CD14-positive monocyte (primary cell): ENCODE results near the gene EIPR1. TPM values are rescaled to one million over a fixed set of nuclear protein-coding genes. Genes with fewer than 3 reads are reported as not detected.

Experiments used
- DNase-seq, 3 donors: peaks; one replicate each; pipeline ENCODE4 v3.0.0-alpha.2; 2011 to 2022
- H2AFZ ChIP-seq: 2 replicates; pipeline ENCODE4 v1.6.0; 2012; ENCODE audit warnings: mild to moderate bottlenecking, low read depth, low read length, inconsistent platforms; ENCODE audit not compliant: insufficient read depth, poor library complexity, severe bottlenecking
- H3K27ac ChIP-seq, 2 donors: 1 replicate in 1 of 2; 2 replicates in 1 of 2; pipeline ENCODE4 v1.5.1; 2012 to 2013; ENCODE audit warnings: low read length in 2 of 2, control low read depth in 1 of 2, inconsistent platforms in 1 of 2, low read depth in 1 of 2, mild to moderate bottlenecking in 1 of 2
- H3K27me3 ChIP-seq, 2 donors: one replicate each; pipeline versions ENCODE4 v1.6.0 to v1.6.1; 2011 to 2013; ENCODE audit warnings: low read length in 2 of 2; ENCODE audit not compliant: control insufficient read depth in 2 of 2, insufficient read depth in 2 of 2
- H3K36me3 ChIP-seq, 2 donors: replicated peaks in 1 of 2; 1 replicate in 1 of 2; 2 replicates in 1 of 2; pipeline versions ENCODE4 v1.5.1 to v1.6.1; 2012 to 2013; ENCODE audit warnings: low read length in 2 of 2, control low read depth in 1 of 2, inconsistent platforms in 1 of 2, mild to moderate bottlenecking in 1 of 2; ENCODE audit not compliant: insufficient read depth in 2 of 2, control insufficient read depth in 1 of 2
- H3K4me1 ChIP-seq, 2 donors: 1 replicate in 1 of 2; 2 replicates in 1 of 2; pipeline versions ENCODE4 v1.5.1 to v1.6.1; 2012 to 2013; ENCODE audit warnings: low read length in 2 of 2, control low read depth in 1 of 2, inconsistent platforms in 1 of 2, mild to moderate bottlenecking in 1 of 2, moderate library complexity in 1 of 2; ENCODE audit not compliant: insufficient read depth in 2 of 2, control insufficient read depth in 1 of 2
- H3K4me2 ChIP-seq: replicated peaks from 2 replicates; pipeline ENCODE3; 2012; ENCODE audit warnings: low read length, moderate library complexity, mild to moderate bottlenecking; ENCODE audit not compliant: poor library complexity, severe bottlenecking; ENCODE audit errors: extremely low read depth
- H3K4me3 ChIP-seq, 3 experiments: fragments of 200-600 bp in 1 of 3; sonication (generic) in 1 of 3; replicated peaks in 1 of 3; 1 replicate in 2 of 3; 2 replicates in 1 of 3; pipeline ENCODE4 v1.5.1; 2011 to 2013; ENCODE audit warnings: low read length in 3 of 3, mild to moderate bottlenecking in 3 of 3, control low read depth in 2 of 3, low read depth in 2 of 3, inconsistent platforms in 1 of 3, moderate library complexity in 1 of 3
- H3K79me2 ChIP-seq: 2 replicates; pipeline ENCODE4 v1.6.0; 2012; ENCODE audit warnings: mild to moderate bottlenecking, control low read depth, inconsistent platforms, low read length, moderate library complexity; ENCODE audit not compliant: insufficient read depth
- H3K9ac ChIP-seq: 2 replicates; pipeline ENCODE4 v1.6.0; 2017; ENCODE audit warnings: low read length, mild to moderate bottlenecking; ENCODE audit not compliant: insufficient read depth, poor library complexity, severe bottlenecking
- H3K9me3 ChIP-seq, 2 donors: replicated peaks in 1 of 2; 1 replicate in 1 of 2; 2 replicates in 1 of 2; pipeline versions ENCODE4 v1.5.1 to v1.6.1; 2012 to 2013; ENCODE audit warnings: low read length in 2 of 2, control low read depth in 1 of 2; ENCODE audit not compliant: control insufficient read depth in 1 of 2, insufficient read depth in 1 of 2
- H4K20me1 ChIP-seq: 2 replicates; pipeline ENCODE4 v1.6.0; 2012; ENCODE audit warnings: mild to moderate bottlenecking, low read length, control low read depth, moderate library complexity; ENCODE audit not compliant: insufficient read depth
- H3K27ac Mint-ChIP-seq, 7 donors: one replicate each; pipeline ENCODE4 v1.8.0; 2020; ENCODE audit warnings: mild to moderate bottlenecking in 7 of 7, mixed read lengths in 7 of 7, moderate library complexity in 6 of 7, inconsistent platforms in 2 of 7
- H3K27me3 Mint-ChIP-seq, 3 donors: one replicate each; pipeline ENCODE4 v1.8.0; 2021 to 2022; ENCODE audit warnings: low read depth in 3 of 3, mild to moderate bottlenecking in 3 of 3, mixed read lengths in 3 of 3, moderate library complexity in 3 of 3, inconsistent platforms in 1 of 3
- H3K36me3 Mint-ChIP-seq, 2 donors: one replicate each; pipeline ENCODE4 v1.8.0; 2020; ENCODE audit warnings: mixed read lengths in 2 of 2, inconsistent platforms in 1 of 2, mild to moderate bottlenecking in 1 of 2
- H3K4me1 Mint-ChIP-seq: one replicate; pipeline ENCODE4 v1.8.0; 2020; ENCODE audit warnings: mild to moderate bottlenecking, mixed read lengths
- H3K4me3 Mint-ChIP-seq, 2 donors: one replicate each; pipeline ENCODE4 v1.8.0; 2020; ENCODE audit warnings: mild to moderate bottlenecking in 2 of 2, mixed read lengths in 2 of 2, moderate library complexity in 1 of 2
- H3K9me3 Mint-ChIP-seq, 7 donors: one replicate each; pipeline ENCODE4 v1.8.0; 2020 to 2022; ENCODE audit warnings: mixed read lengths in 7 of 7, mild to moderate bottlenecking in 6 of 7, moderate library complexity in 6 of 7, inconsistent platforms in 2 of 7
- CTCF ChIP-seq: fragments of 200-600 bp; IDR thresholded peaks from one replicate; pipeline ENCODE4 v1.8.0; 2022; ENCODE audit warnings: antibody characterized with exemption, mild to moderate bottlenecking
- WGBS: methylation state at CpG from one replicate; pipeline ENCODE4 v1.1.5; 2013; ENCODE audit warnings: missing lambda C conversion rate; ENCODE audit not compliant: insufficient coverage; 5-methylcytosine and 5-hydroxymethylcytosine counted together
- intact Hi-C, 2 donors: fragments of 100-400 bp; cut with micrococcal nuclease; formaldehyde crosslinking; loops; one replicate each; pipeline versions ENCODE4 v1.15.0 to v1.15.1; 2023
- polyA plus RNA-seq, 3 donors: library from polyadenylated mRNA; depleted of rRNA in 1 of 3; unstranded in 2 of 3; stranded (reverse) in 1 of 3; fragments of 300-500 nt in 2 of 3; fragments of >200 nt in 1 of 3; fragmentation: Illumina TruSeq in 2 of 3; gene quantifications; 1 replicate in 2 of 3; 2 replicates in 1 of 3; pipeline ENCODE4 v1.2.3, GENCODE V29; 2012 to 2021

EIPR1 gene
- polyA plus RNA-seq, 3 donors: 19.0 to 22.4 (median 20.8) TPM

GRCh38 chr2:3141696-3142095 is 235.9 kb downstream of the EIPR1 start:
- Histone ChIP-seq H3K27ac (no peak overlapping the region), H2AFZ (no peak overlapping the region), H3K4me3 (no peak overlapping the region), H3K9ac (no peak overlapping the region), H3K27me3 (no peaks in the 10 kb centered on the region), H4K20me1 (no peaks in the 10 kb centered on the region), H3K36me3 (no peaks in the 10 kb centered on the region), H3K4me2 (no peak overlapping the region), H3K4me1 (no peaks in the 10 kb centered on the region), H3K79me2 (no peaks in the 10 kb centered on the region), H3K9me3 (peaks cover 0 to 10% of the 10 kb centered on the region in 2 donors)
- Mint-ChIP-seq H3K9me3 (peaks cover 0 to 2% (median 0%) of the 10 kb centered on the region in 7 donors), H3K36me3 (no peaks in the 10 kb centered on the region), H3K4me1 (no peaks in the 10 kb centered on the region), H3K27me3 (no peaks in the 10 kb centered on the region), H3K4me3 (no peak overlapping the region), H3K27ac (no peak overlapping the region)
- WGBS: 98% methylated on average over 5 of the region's 6 CpGs
- DNase-seq: no peak
- intact Hi-C loops: no loop called here
- no peak for TF ChIP-seq CTCF

- no peaks in the 10 kb centered on the region for H3K36me3 ChIP-seq
- Mint-ChIP-seq H3K36me3 (no peaks in the 10 kb centered on the region), H3K4me3 (no peak overlapping the region), H3K4me1 (no peaks in the 10 kb centered on the region), H3K9me3 (peaks cover 0 to 5% (median 3%) of the 10 kb centered on the region in 7 donors), H3K27ac (no peak overlapping the region), H3K27me3 (no peaks in the 10 kb centered on the region)
- 90% methylated on average over 7 of the region's 7 CpGs for WGBS
- H3K9me3 ChIP-seq: peaks cover 5 to 18% of the 10 kb centered on the region in 2 donors
- no peak overlapping the region for H3K4me2 ChIP-seq
- intact Hi-C loops: no loop called here
- H3K79me2 ChIP-seq: no peaks in the 10 kb centered on the region
- no peaks in the 10 kb centered on the region for H4K20me1 ChIP-seq
- no peak for DNase-seq
- H3K4me3 ChIP-seq: no peak overlapping the region
- no peak overlapping the region for H3K9ac ChIP-seq
- H3K4me1 ChIP-seq: no peaks in the 10 kb centered on the region
- H2AFZ ChIP-seq: no peak overlapping the region
- no peaks in the 10 kb centered on the region for H3K27me3 ChIP-seq
- no peak overlapping the region for H3K27ac ChIP-seq
- no peak for TF ChIP-seq CTCF
Measured at GRCh38 chr2:3139906-3140305, 237.7 kb downstream of the EIPR1 start.

Other genes with a start within 250 kb of the EIPR1 start
- 10 to 100 TPM; 26.6 to 72.1 (median 44.7) TPM for gene TRAPPC12, start 1.9 kb upstream of the EIPR1 start, polyA plus RNA-seq
- 10 to 100 TPM; 30.5 to 89.1 (median 79.3) TPM for gene ADI1, start 141.7 kb upstream of the EIPR1 start, polyA plus RNA-seq
- gene RNASEH1, start 180.5 kb upstream of the EIPR1 start, polyA plus RNA-seq: 10 to 100 TPM in 2 of 3 donors, 1 to 10 TPM in 1; 6.8 to 16.4 (median 14.2) TPM
- 1,000 to 10,000 TPM in 1 of 3 donors, 100 to 1,000 TPM in 2; 510 to 1,633 (median 608) TPM for gene RPS7, start 197.4 kb upstream of the EIPR1 start, polyA plus RNA-seq
- not detected for gene COLEC11, start 217.3 kb upstream of the EIPR1 start, polyA plus RNA-seq